OCI-LY3 (cell line): ENCODE data around the gene COL1A2.

ENCODE experiments used
- CTCF ChIP-seq: fragments of 200-600, 300-600 bp; sonication (generic); IDR thresholded peaks from 2 replicates; pipeline ENCODE4 v1.5.1; 2014; ENCODE audit warnings: antibody characterized with exemption, low read length, low read depth
- EZH2phosphoT487 ChIP-seq: fragments of 200-600 bp; shearing (Covaris generic); IDR thresholded peaks from 2 replicates; pipeline ENCODE4 v1.6.1; 2018; ENCODE audit warnings: antibody characterized with exemption, mixed run types, low read depth

DNA sequence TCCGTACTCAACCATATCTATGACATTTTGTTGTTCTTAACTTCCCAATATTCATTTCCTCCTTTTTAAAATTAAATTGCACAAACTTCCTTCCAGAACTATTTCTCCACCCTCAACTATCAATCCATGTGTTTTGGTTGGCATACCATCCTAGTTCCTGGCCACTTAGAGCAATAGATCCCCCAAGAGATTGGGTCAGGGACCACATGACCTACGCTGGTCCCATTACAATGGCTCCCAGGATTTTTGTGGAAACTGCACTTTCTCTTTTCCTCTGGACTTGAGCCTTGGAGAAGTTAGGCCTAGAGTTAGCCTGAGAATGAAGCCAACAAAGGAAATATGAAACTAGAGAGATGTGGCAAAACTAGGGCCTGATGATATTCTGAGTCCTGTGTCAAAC, 59.2 kb downstream of the COL1A2 start:
- TF ChIP-seq CTCF (no peak), EZH2phosphoT487 (no peak)
